ENCODE results near the gene TMCC1. TPM values are rescaled to one million over a fixed set of nuclear protein-coding genes. Genes with fewer than 3 reads are reported as not detected.

TMCC1 gene
- total and polyA plus RNA-seq, 10 of the 15 experiments (the other 5 are each of a cell fraction or from before 2014, with no cell fraction given), result 2.3 to 21.1 (median 8.4) TPM

DNA sequence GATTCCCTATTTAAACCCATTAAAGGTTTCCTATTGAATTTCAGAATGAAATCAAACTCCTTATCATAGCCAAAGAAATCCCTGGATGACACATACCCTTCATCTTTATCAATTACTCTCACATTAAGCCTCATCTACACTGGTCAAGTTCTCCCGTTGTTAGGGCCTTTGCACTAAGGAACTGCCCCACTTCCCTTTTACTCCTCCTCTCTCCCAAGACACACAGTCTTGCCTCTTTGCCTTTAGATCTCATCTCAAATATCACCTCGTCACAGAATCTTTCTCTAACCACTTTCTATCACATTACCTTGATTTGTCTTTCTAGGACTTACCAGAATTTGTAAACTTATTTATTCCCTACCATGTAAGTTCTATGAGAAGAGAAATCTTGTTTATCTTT is 117.6 kb downstream of the TMCC1 start:
- no peaks in the 10 kb centered on the region for H4K20me1 ChIP-seq (ENCODE audit: control insufficient read depth, insufficient read depth)
- no peaks in the 10 kb centered on the region for H3K4me1 ChIP-seq (ENCODE audit: control insufficient read depth, insufficient read depth, low read length)
- 96% methylated on average over 2 of the region's 2 CpGs for WGBS (ENCODE audit: insufficient coverage, insufficient replicate concordance, low lambda C conversion rate, missing lambda C conversion rate)
- H2AFZ ChIP-seq (ENCODE audit: control insufficient read depth, low read depth, low read length), result no peak overlapping the region
- ChIA-PET RAD21 (ENCODE audit: unreplicated experiment) (no interaction called here), POLR2A (no interaction called here), SMC1A (ENCODE audit: uncharacterized antibody, unreplicated experiment) (interaction anchor here (1.1 kb wide), 1 partner anchor 11 kb away, joined by 4 read pairs; no protein-coding TSS in a partner anchor), CTCF (no interaction called here)
- in situ Hi-C loops (cut with MboI), result no loop called here
- intact Hi-C loops (cut with micrococcal nuclease; ENCODE audit: unreplicated experiment), result no loop called here
- no peak overlapping the region for H3K9ac ChIP-seq (ENCODE audit: control insufficient read depth, insufficient read depth, low read length)
- ATAC-seq, result no peak
- H3K27me3 ChIP-seq (replicated peaks in 1 of 2; ENCODE audit: control insufficient read depth in 2 of 2, insufficient read depth in 2 of 2, low read length in 1 of 2), result no peaks in the 10 kb centered on the region
- FAIRE-seq, result no peak
- no peaks in the 10 kb centered on the region for H3K36me3 ChIP-seq (ENCODE audit: control insufficient read depth in 2 of 2, insufficient read depth in 2 of 2, low read length in 1 of 2)
- H3K79me2 ChIP-seq (ENCODE audit: control insufficient read depth, insufficient read depth, low read length), result no peaks in the 10 kb centered on the region
- TF ChIP-seq E4F1 (IDR thresholded peaks at IDR 0.05; ENCODE audit: borderline replicate concordance, partially characterized antibody), result no peak
- no peak for TF ChIP-seq ELK1 (IDR thresholded peaks at IDR 0.05; ENCODE audit: low read depth, low read length)
- no peak for TF ChIP-seq FOXK2 (IDR thresholded peaks at IDR 0.05)
- no peak for TF ChIP-seq USF2 (IDR thresholded peaks at IDR 0.05; ENCODE audit: borderline replicate concordance, low read depth, low read length)
- TF ChIP-seq, protein P1, sequence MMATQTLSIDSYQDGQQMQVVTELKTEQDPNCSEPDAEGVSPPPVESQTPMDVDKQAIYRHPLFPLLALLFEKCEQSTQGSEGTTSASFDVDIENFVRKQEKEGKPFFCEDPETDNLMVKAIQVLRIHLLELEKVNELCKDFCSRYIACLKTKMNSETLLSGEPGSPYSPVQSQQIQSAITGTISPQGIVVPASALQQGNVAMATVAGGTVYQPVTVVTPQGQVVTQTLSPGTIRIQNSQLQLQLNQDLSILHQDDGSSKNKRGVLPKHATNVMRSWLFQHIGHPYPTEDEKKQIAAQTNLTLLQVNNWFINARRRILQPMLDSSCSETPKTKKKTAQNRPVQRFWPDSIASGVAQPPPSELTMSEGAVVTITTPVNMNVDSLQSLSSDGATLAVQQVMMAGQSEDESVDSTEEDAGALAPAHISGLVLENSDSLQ (IDR thresholded peaks at IDR 0.05), result no peak
- TF ChIP-seq BCLAF1 (IDR thresholded peaks at IDR 0.05), result no peak
- TF ChIP-seq, protein P2, sequence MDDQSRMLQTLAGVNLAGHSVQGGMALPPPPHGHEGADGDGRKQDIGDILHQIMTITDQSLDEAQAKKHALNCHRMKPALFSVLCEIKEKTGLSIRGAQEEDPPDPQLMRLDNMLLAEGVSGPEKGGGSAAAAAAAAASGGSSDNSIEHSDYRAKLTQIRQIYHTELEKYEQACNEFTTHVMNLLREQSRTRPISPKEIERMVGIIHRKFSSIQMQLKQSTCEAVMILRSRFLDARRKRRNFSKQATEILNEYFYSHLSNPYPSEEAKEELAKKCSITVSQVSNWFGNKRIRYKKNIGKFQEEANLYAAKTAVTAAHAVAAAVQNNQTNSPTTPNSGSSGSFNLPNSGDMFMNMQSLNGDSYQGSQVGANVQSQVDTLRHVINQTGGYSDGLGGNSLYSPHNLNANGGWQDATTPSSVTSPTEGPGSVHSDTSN (IDR thresholded peaks at IDR 0.05; ENCODE audit: insufficient replicate concordance, low read depth, low read length), result no peak
- no peak for TF ChIP-seq RB1 (IDR thresholded peaks at IDR 0.05; ENCODE audit: borderline replicate concordance)
- no peak for TF ChIP-seq SMC3 (IDR thresholded peaks at IDR 0.05; ENCODE audit: borderline replicate concordance, low read length)
- TF ChIP-seq SIN3A (IDR thresholded peaks at IDR 0.05; ENCODE audit: low read depth, low read length), result no peak
- TF ChIP-seq POLR2A (IDR thresholded peaks at IDR 0.05; ENCODE audit: low read depth, low read length), result no peak
- no peak for TF ChIP-seq BACH1 (IDR thresholded peaks at IDR 0.05; ENCODE audit: borderline replicate concordance)
- no peak overlapping the region for H3K27ac ChIP-seq (ENCODE audit: control insufficient read depth, insufficient read depth)
- no TSS peak for BruUV-seq (replicated peaks)
- H3K4me3 ChIP-seq, result no peak overlapping the region
- H3K4me2 ChIP-seq (ENCODE audit: control insufficient read depth, insufficient read depth), result no peak overlapping the region
- no peaks in the 10 kb centered on the region; the same call in 1 of the 3 replicates for H3K9me3 ChIP-seq (replicated peaks; ENCODE audit: control insufficient read depth, insufficient read depth, low read length)
- DNase-seq (ENCODE audit: low read depth, low spot score), result no peak

All from GM12878 (cell line).